Activated CD4-positive, alpha-beta T cell treated with anti-CD3 and anti-CD28 coated beads, Interleukin-2, amount 10 ng/mL, durations not matched to agents 24 days and 14 days (primary cell): ENCODE measurements around the gene RBBP9. TPM values are rescaled to one million over a fixed set of nuclear protein-coding genes. Genes with fewer than 3 reads are reported as not detected.

Source experiments
- DNase-seq: peaks from one replicate; pipeline ENCODE4 v3.0.0; 2022
- H3K27ac Mint-ChIP-seq: one replicate; pipeline ENCODE4 v1.8.0; 2022; ENCODE audit warnings: mild to moderate bottlenecking, mixed read lengths
- H3K27me3 Mint-ChIP-seq: one replicate; pipeline ENCODE4 v1.8.0; 2022; ENCODE audit warnings: mixed read lengths
- H3K36me3 Mint-ChIP-seq: one replicate; pipeline ENCODE4 v1.8.0; 2022; ENCODE audit warnings: low read depth, mild to moderate bottlenecking, mixed read lengths
- H3K4me1 Mint-ChIP-seq: one replicate; pipeline ENCODE4 v1.8.0; 2021; ENCODE audit warnings: mixed read lengths
- H3K4me3 Mint-ChIP-seq: one replicate; pipeline ENCODE4 v1.8.0; 2022; ENCODE audit warnings: mild to moderate bottlenecking, moderate library complexity, mixed read lengths
- H3K9me3 Mint-ChIP-seq: one replicate; pipeline ENCODE4 v1.8.0; 2021; ENCODE audit warnings: mixed read lengths
- intact Hi-C: fragments of 100-400 bp; cut with micrococcal nuclease; formaldehyde crosslinking; loops from one replicate; pipeline ENCODE4 v1.15.1; 2023
- total RNA-seq: library from RNA; stranded (reverse); gene quantifications from 2 replicates; pipeline ENCODE4 v1.2.3, GENCODE V29; 2022

The RBBP9 gene
- total RNA-seq, 1 donor from 2014 or later = 21.1 TPM

GRCh38 chr20:18477821-18478220 is 19.2 kb downstream of the RBBP9 start:
- no peaks in the 10 kb centered on the region for H3K4me1 Mint-ChIP-seq
- intact Hi-C loops = no loop called here
- no peaks in the 10 kb centered on the region for H3K9me3 Mint-ChIP-seq
- H3K4me3 Mint-ChIP-seq = no peak overlapping the region
- no peaks in the 10 kb centered on the region for H3K27me3 Mint-ChIP-seq
- no peak for DNase-seq
- H3K27ac Mint-ChIP-seq = no peak overlapping the region
- peaks cover 34% of the 10 kb centered on the region for H3K36me3 Mint-ChIP-seq

DNA sequence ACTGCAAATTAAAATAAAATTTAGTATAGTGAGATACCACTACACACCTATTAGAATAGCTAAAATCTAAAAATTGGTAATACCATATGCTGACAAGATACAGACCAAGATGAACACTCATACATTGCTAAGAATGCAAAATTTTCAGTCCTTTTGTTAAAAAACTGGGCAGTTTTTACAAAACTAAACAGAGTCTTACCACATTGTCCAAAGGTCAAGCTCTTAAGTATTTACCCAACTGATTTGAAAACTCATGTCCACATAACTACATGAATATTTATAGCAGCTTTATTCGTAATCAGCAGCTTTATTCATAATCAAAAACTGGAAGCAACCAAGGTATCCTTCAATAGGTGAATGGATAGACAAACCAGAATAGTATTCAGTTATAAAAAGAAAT is 19.8 kb downstream of the RBBP9 start:
- Mint-ChIP-seq H3K9me3 (no peaks in the 10 kb centered on the region), H3K27ac (no peak overlapping the region), H3K36me3 (peaks cover 29% of the 10 kb centered on the region), H3K27me3 (no peaks in the 10 kb centered on the region), H3K4me3 (no peak overlapping the region), H3K4me1 (no peaks in the 10 kb centered on the region)
- DNase-seq = no peak
- intact Hi-C loops = no loop called here

GRCh38 chr20:18466894-18467730 is 29.9 kb downstream of the RBBP9 start, which contains the start of the genes DZANK1 and POLR3F:
TSS of gene DZANK1 (minus strand) at chr20:18467030. CDS start at chr20:18465358, 1,672 bp downstream.
TSS of gene POLR3F (plus strand) at chr20:18467390. CDS start at chr20:18467507, 117 bp downstream.
- DNase-seq = peak; percentile 98
- intact Hi-C loops = loop anchor here (1.0 kb wide), 6 partner anchors 30 to 179 kb away; partner anchors contain the start of genes RBBP9, SEC23B, SMIM26 and ZNF133
- Mint-ChIP-seq H3K4me1 (peaks cover 20% of the 10 kb centered on the region), H3K27me3 (no peaks in the 10 kb centered on the region), H3K27ac (peak within 1 kb of the TSS; percentile 89), H3K36me3 (peaks cover 7% of the 10 kb centered on the region), H3K4me3 (peak within 1 kb of the TSS; percentile 92), H3K9me3 (no peaks in the 10 kb centered on the region)

- intact Hi-C loops = no loop called here
- H3K9me3 Mint-ChIP-seq = no peaks in the 10 kb centered on the region
- peaks cover 20% of the 10 kb centered on the region for H3K4me1 Mint-ChIP-seq
- DNase-seq = no peak
- peaks cover 7% of the 10 kb centered on the region for H3K36me3 Mint-ChIP-seq
- no peaks in the 10 kb centered on the region for H3K27me3 Mint-ChIP-seq
- peak overlapping the region; percentile 92 for H3K4me3 Mint-ChIP-seq
- H3K27ac Mint-ChIP-seq = no peak overlapping the region
These were observed 30.5 kb downstream of the RBBP9 start for GRCh38 chr20:18466574-18466893.

GRCh38 chr20:18465536-18466200 is 31.4 kb downstream of the RBBP9 start:
- peaks cover 1% of the 10 kb centered on the region for H3K36me3 Mint-ChIP-seq
- DNase-seq = no peak
- intact Hi-C loops = no loop called here
- H3K9me3 Mint-ChIP-seq = no peaks in the 10 kb centered on the region
- no peak overlapping the region for H3K27ac Mint-ChIP-seq
- no peaks in the 10 kb centered on the region for H3K27me3 Mint-ChIP-seq
- peak overlapping the region; percentile 92 for H3K4me3 Mint-ChIP-seq
- H3K4me1 Mint-ChIP-seq = peaks cover 20% of the 10 kb centered on the region

- Mint-ChIP-seq H3K4me3 (no peak overlapping the region), H3K27ac (no peak overlapping the region), H3K9me3 (peaks cover 4% of the 10 kb centered on the region), H3K4me1 (no peaks in the 10 kb centered on the region), H3K36me3 (no peaks in the 10 kb centered on the region), H3K27me3 (peaks cover 2% of the 10 kb centered on the region)
- intact Hi-C loops = no loop called here
- DNase-seq = no peak
These were observed 40.4 kb downstream of the RBBP9 start for GRCh38 chr20:18456600-18456999.

- no peak for DNase-seq
- Mint-ChIP-seq H3K4me1 (no peaks in the 10 kb centered on the region), H3K4me3 (no peak overlapping the region), H3K27ac (no peak overlapping the region), H3K36me3 (no peaks in the 10 kb centered on the region), H3K27me3 (no peaks in the 10 kb centered on the region), H3K9me3 (no peaks in the 10 kb centered on the region)
- intact Hi-C loops = no loop called here
These were observed 53.1 kb downstream of the RBBP9 start for GRCh38 chr20:18443886-18444285.

DNA sequence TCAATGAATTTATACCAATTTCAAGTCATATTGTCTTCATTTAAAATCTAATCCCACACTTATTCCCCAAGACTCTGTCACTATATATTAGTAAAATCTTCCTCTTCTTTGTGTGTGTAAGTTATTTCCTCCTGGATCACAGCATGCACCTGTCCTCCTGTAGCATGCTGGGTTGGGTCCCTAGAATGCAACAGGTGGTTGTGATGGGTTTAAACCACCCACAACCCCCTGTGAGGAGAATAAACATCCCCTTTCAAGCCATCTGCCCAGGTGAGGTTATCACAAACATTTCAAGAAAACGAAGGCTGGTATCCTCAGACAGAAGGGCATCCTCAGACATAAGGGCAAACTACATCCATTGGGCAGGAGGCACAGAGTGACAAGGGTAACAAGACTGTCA is 56.6 kb downstream of the RBBP9 start:
- peaks cover 4% of the 10 kb centered on the region for H3K4me1 Mint-ChIP-seq

GRCh38 chr20:18436847-18437246 is 60.2 kb downstream of the RBBP9 start:
- intact Hi-C loops = no loop called here
- no peaks in the 10 kb centered on the region for H3K9me3 Mint-ChIP-seq
- peaks cover 4% of the 10 kb centered on the region for H3K4me1 Mint-ChIP-seq
- no peak overlapping the region for H3K27ac Mint-ChIP-seq
- H3K4me3 Mint-ChIP-seq = no peak overlapping the region
- H3K27me3 Mint-ChIP-seq = no peaks in the 10 kb centered on the region
- H3K36me3 Mint-ChIP-seq = no peaks in the 10 kb centered on the region
- no peak for DNase-seq

More for the DNA sequence above, 56.6 kb downstream of the RBBP9 start:
- no peak for DNase-seq
- Mint-ChIP-seq H3K27me3 (no peaks in the 10 kb centered on the region), H3K36me3 (no peaks in the 10 kb centered on the region), H3K9me3 (no peaks in the 10 kb centered on the region), H3K4me3 (no peak overlapping the region), H3K27ac (no peak overlapping the region)
- intact Hi-C loops = no loop called here

Other genes starting within 250 kb of the RBBP9 start
- 10.2 and 10.5 TPM in 2 replicates for gene ZNF133, start 208.7 kb downstream of the RBBP9 start, total RNA-seq
- gene DZANK1, start 30.2 kb downstream of the RBBP9 start, total RNA-seq = 1.8 and 1.9 TPM in 2 replicates
- 15.0 and 15.3 TPM in 2 replicates for gene POLR3F, start 29.8 kb downstream of the RBBP9 start, total RNA-seq
- 108 TPM in 2 replicates for gene SEC23B, start 10.7 kb upstream of the RBBP9 start, total RNA-seq
- 55.8 and 60.2 TPM in 2 replicates for gene SMIM26, start 70.2 kb upstream of the RBBP9 start, total RNA-seq
- gene DTD1, start 90.8 kb upstream of the RBBP9 start, total RNA-seq = 49.2 and 49.9 TPM in 2 replicates